Lung (tissue), 12 donors: ENCODE results near the gene GADD45A. TPM values are rescaled to one million over a fixed set of nuclear protein-coding genes. Genes with fewer than 3 reads are reported as not detected.

Source experiments
- ATAC-seq: fragments of 200-7000 bp; cut with Tn5 transposase; one replicate; pipeline ENCODE4 v1.9.1; 2020; ENCODE audit warnings: moderate number of reproducible peaks; ENCODE audit not compliant: insufficient read depth, low FRiP score
- DNase-seq, 3 donors: peaks; one replicate each; pipeline ENCODE4 v3.0.0-alpha.2; 2013 to 2017
- H3K27ac ChIP-seq, 2 donors: one replicate each; pipeline ENCODE4 v1.5.1; 2013; ENCODE audit warnings: mild to moderate bottlenecking in 2 of 2, moderate library complexity in 2 of 2, control low read depth in 1 of 2, inconsistent platforms in 1 of 2, low read depth in 1 of 2, low read length in 1 of 2
- H3K27me3 ChIP-seq, 3 donors: one replicate each; pipeline ENCODE4 v1.5.1; 2013; ENCODE audit warnings: low read length in 2 of 3; ENCODE audit not compliant: control insufficient read depth in 3 of 3, insufficient read depth in 3 of 3
- H3K36me3 ChIP-seq, 4 donors: one replicate each; pipeline ENCODE4 v1.5.1; 2013; ENCODE audit warnings: low read length in 4 of 4, mild to moderate bottlenecking in 1 of 4, moderate library complexity in 1 of 4; ENCODE audit not compliant: control insufficient read depth in 4 of 4, insufficient read depth in 4 of 4
- H3K4me1 ChIP-seq, 5 donors: one replicate each; pipeline ENCODE4 v1.5.1; 2013; ENCODE audit warnings: low read length in 5 of 5, mild to moderate bottlenecking in 2 of 5, moderate library complexity in 1 of 5; ENCODE audit not compliant: control insufficient read depth in 5 of 5, insufficient read depth in 5 of 5
- H3K4me3 ChIP-seq: one replicate; pipeline ENCODE4 v1.5.1; 2013; ENCODE audit warnings: mild to moderate bottlenecking, control low read depth, moderate library complexity
- H3K9ac ChIP-seq, 2 donors: one replicate each; pipeline ENCODE4 v1.5.1; 2013; ENCODE audit warnings: low read length in 2 of 2, control low read depth in 1 of 2; ENCODE audit not compliant: insufficient read depth in 1 of 2
- H3K9me3 ChIP-seq, 4 donors: one replicate each; pipeline ENCODE4 v1.5.1; 2013; ENCODE audit warnings: low read length in 3 of 4, mild to moderate bottlenecking in 1 of 4, moderate library complexity in 1 of 4; ENCODE audit not compliant: control insufficient read depth in 4 of 4, insufficient read depth in 3 of 4
- WGBS, 2 donors: extraction: QIAGEN DNeasy Blood & Tissue Kit; methylation state at CpG; one replicate each; pipeline ENCODE4 v1.1.7; 2013; 5-methylcytosine and 5-hydroxymethylcytosine counted together
- polyA plus RNA-seq, 2 donors: library from polyadenylated mRNA; stranded (reverse); fragments of 200-250 nt; gene quantifications; one replicate each; pipeline ENCODE4 v1.2.1, GENCODE V29; 2013
- total RNA-seq, 2 donors: library from RNA; depleted of rRNA in 1 of 2; stranded (reverse); fragments of >200 nt in 1 of 2; gene quantifications; one replicate each; pipeline ENCODE4 v1.2.1, GENCODE V29; 2014 to 2021
- TF ChIP-seq, protein P1 (sequence below): IDR thresholded peaks from 2 replicates; pipeline ENCODE4 v1.5.1; 2012; ENCODE audit warnings: mild to moderate bottlenecking; ENCODE audit errors: control extremely low read depth, extremely low read depth
- donor health status: control.
- donor health status: control.
- donor health status: Bipolar disorder and iron deficiency.
- donor health status: healthy.
- donor health status: DM: yes; HTN: yes; CAD: no.

GADD45A gene
- total and polyA plus RNA-seq, 4 donors = 12.9 to 52.0 (median 35.2) TPM

DNA sequence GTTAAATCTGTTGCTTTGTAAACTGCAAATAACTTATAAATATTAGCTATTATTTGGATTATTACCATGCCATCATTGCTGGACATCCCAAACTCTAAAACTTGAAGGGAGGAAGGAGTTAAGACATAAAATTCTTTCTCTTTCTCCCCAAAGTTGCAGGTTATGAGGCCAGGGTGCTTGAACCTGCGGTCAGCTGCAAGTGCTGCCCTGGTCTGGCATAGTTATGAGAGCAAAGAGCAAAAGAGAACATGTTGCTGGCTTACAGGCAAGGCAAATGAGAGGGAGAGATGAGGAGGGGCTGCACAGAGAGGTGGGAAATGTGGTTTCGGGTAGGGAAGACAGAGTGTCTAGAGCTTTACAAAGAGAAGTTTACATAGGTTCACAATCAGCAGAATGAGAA, 30.8 kb downstream of the GADD45A start:
- 92 to 96% methylated on average over 2 of the region's 2 CpGs for WGBS, 2 donors
- H3K4me1 ChIP-seq = peaks cover 0 to 17% (median 5%) of the 10 kb centered on the region in 5 donors
- no peaks in the 10 kb centered on the region for H3K27me3 ChIP-seq
- no peaks in the 10 kb centered on the region for H3K9me3 ChIP-seq
- H3K27ac ChIP-seq = no peak overlapping the region
- H3K4me3 ChIP-seq = no peak overlapping the region
- no peaks in the 10 kb centered on the region for H3K36me3 ChIP-seq
- H3K9ac ChIP-seq = no peak overlapping the region
- no peak for ATAC-seq
- TF ChIP-seq, protein P1, sequence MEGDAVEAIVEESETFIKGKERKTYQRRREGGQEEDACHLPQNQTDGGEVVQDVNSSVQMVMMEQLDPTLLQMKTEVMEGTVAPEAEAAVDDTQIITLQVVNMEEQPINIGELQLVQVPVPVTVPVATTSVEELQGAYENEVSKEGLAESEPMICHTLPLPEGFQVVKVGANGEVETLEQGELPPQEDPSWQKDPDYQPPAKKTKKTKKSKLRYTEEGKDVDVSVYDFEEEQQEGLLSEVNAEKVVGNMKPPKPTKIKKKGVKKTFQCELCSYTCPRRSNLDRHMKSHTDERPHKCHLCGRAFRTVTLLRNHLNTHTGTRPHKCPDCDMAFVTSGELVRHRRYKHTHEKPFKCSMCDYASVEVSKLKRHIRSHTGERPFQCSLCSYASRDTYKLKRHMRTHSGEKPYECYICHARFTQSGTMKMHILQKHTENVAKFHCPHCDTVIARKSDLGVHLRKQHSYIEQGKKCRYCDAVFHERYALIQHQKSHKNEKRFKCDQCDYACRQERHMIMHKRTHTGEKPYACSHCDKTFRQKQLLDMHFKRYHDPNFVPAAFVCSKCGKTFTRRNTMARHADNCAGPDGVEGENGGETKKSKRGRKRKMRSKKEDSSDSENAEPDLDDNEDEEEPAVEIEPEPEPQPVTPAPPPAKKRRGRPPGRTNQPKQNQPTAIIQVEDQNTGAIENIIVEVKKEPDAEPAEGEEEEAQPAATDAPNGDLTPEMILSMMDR = no peak
- no peak for DNase-seq

DNA sequence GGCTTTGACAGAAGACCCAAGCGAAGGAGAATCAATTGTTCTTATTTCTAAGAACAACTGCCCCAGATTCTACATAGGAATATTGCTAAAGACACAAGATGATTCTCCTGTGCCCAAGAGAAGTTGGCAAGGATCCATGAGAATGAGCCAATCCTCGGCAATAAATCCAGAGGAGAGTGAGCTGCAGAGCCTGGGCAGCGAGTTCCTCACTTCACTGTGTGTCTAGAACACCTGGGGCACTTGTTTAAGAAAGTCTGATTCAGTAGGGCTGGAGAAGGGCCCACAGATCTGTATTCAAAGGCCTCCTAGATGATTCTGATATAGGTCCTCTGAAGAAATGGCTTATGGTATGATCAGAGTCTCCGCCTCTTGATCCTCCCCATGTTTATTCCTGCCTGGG, 31.8 kb downstream of the GADD45A start:
- no peak overlapping the region for H3K9ac ChIP-seq
- WGBS, 2 donors = 66 to 76% methylated on average over 4 of the region's 4 CpGs
- no peak for DNase-seq
- ATAC-seq = no peak
- H3K4me1 ChIP-seq = peaks cover 0 to 13% (median 5%) of the 10 kb centered on the region in 5 donors
- H3K9me3 ChIP-seq = no peaks in the 10 kb centered on the region
- no peaks in the 10 kb centered on the region for H3K27me3 ChIP-seq
- TF ChIP-seq, protein P1 = no peak
- no peak overlapping the region for H3K27ac ChIP-seq
- H3K36me3 ChIP-seq = no peaks in the 10 kb centered on the region
- no peak overlapping the region for H3K4me3 ChIP-seq

DNA sequence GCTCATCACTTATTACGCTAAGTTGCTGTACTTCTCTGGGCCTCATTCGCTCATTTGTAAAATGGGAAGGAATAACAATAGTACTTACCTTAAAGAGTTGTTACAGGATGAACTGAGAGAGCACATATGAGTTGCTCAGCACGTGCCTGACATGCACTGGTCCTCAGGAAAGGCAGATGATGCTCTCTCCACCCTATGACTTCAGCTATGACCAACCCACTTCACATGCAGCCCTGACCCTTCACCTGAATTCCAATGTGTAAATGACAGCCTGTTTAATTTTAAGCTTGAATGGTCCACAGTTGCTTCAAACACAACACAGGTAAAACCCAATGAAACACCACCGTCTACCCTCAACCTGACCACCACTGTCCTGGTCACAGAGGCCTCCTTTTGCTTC, 32.9 kb downstream of the GADD45A start:
- Histone ChIP-seq H3K9ac (no peak overlapping the region), H3K36me3 (no peaks in the 10 kb centered on the region), H3K9me3 (no peaks in the 10 kb centered on the region), H3K27me3 (no peaks in the 10 kb centered on the region), H3K27ac (no peak overlapping the region), H3K4me3 (no peak overlapping the region), H3K4me1 (peaks cover 0 to 22% (median 5%) of the 10 kb centered on the region in 5 donors)
- DNase-seq (no peak), ATAC-seq (no peak)
- WGBS, 2 donors = 93 to 95% methylated on average over 4 of the region's 4 CpGs
- TF ChIP-seq, protein P1 = no peak
